ENCODE measurements around the gene NOP9.

GRCh38 chr14:24261969-24262327 lies 37.7 kb upstream of the NOP9 start:
- no peak for TF ChIP-seq CTCF (conservative IDR thresholded peaks at IDR 0.05; ENCODE audit: low read length)
- no peak for TF ChIP-seq EZH2phosphoT487 (IDR thresholded peaks at IDR 0.05; ENCODE audit: borderline replicate concordance)
